ENCODE data around the gene PIANP. TPM values are rescaled to one million over a fixed set of nuclear protein-coding genes. Genes with fewer than 3 reads are reported as not detected.

PIANP gene
- total and polyA plus RNA-seq, 10 of the 15 experiments (the other 5 are each of a cell fraction or from before 2014, with no cell fraction given) = 0.08 to 0.12 (median 0.08) TPM; not detected in 7

DNA sequence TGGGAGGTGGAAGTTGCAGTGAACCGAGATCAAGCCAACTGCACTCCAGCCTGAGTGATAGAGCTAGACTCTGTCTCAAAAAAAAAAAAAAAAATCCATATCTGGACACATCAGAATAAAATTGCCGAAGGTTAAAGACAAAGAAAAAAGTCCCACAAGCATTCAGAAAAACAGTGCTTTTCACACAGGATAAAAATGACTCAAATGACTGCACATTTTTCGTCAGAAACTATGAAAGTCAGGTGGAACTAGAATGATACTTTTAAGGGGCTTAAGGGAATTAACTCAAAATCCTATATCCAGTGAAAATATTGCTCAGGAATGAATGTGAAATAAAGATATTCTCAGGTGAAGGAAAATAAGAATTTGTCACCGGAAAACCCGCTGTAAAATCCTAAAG lies 36.1 kb upstream of the PIANP start:
- DNase-seq (ENCODE audit: low read depth, low spot score) (no peak), ATAC-seq (no peak), FAIRE-seq (no peak)
- no peaks in the 10 kb centered on the region for H3K79me2 ChIP-seq (ENCODE audit: control insufficient read depth, insufficient read depth, low read length)
- no peaks in the 10 kb centered on the region for H3K9me3 ChIP-seq (replicated peaks; ENCODE audit: control insufficient read depth, insufficient read depth, low read length)
- SMC1A ChIA-PET (ENCODE audit: uncharacterized antibody, unreplicated experiment) = interaction anchor here (0.7 to 1.2 kb wide), 4 partner anchors 8 to 186 kb away, joined by 3 read pairs; no protein-coding TSS in a partner anchor
- no peak overlapping the region for H2AFZ ChIP-seq (ENCODE audit: control insufficient read depth, low read depth, low read length)
- 82% methylated on average over 5 of the region's 5 CpGs for WGBS (ENCODE audit: insufficient coverage, insufficient replicate concordance, low lambda C conversion rate, missing lambda C conversion rate)
- POLR2A ChIA-PET = interaction anchor here (2.1 kb wide), 1 partner anchor 16 kb away, joined by 6 read pairs; the partner anchor contains the start of gene MLF2
- H3K4me2 ChIP-seq (ENCODE audit: control insufficient read depth, insufficient read depth) = no peak overlapping the region
- no peaks in the 10 kb centered on the region for H3K36me3 ChIP-seq (ENCODE audit: control insufficient read depth in 2 of 2, insufficient read depth in 2 of 2, low read length in 1 of 2)
- RAD21 ChIA-PET (ENCODE audit: unreplicated experiment) = interaction anchor here (1.7 kb wide), 1 partner anchor 16 kb away, joined by 6 read pairs; the partner anchor contains the start of gene MLF2
- H3K9ac ChIP-seq (ENCODE audit: control insufficient read depth, insufficient read depth, low read length) = no peak overlapping the region
- BruUV-seq (replicated peaks) = no TSS peak
- H3K27me3 ChIP-seq (replicated peaks in 1 of 2; ENCODE audit: control insufficient read depth in 2 of 2, insufficient read depth in 2 of 2, low read length in 1 of 2) = no peaks in the 10 kb centered on the region
- in situ Hi-C loops (cut with MboI) (no loop called here), intact Hi-C loops (cut with micrococcal nuclease; ENCODE audit: unreplicated experiment) (loop anchor here (5.0 kb wide), 2 partner anchors 41 to 91 kb away; partner anchors contain the start of gene P3H3)
- no peak overlapping the region for H3K27ac ChIP-seq (ENCODE audit: control insufficient read depth, insufficient read depth)
- CTCF ChIA-PET = interaction anchor here (0.6 to 4.7 kb wide), 10 partner anchors 9 to 98 kb away, joined by 3 to 23 read pairs (median 4); partner anchors contain the start of genes COPS7A and MLF2
- H3K4me1 ChIP-seq (ENCODE audit: control insufficient read depth, insufficient read depth, low read length) = peaks cover 5% of the 10 kb centered on the region; the same call in 1 of the 2 replicates
- H4K20me1 ChIP-seq (ENCODE audit: control insufficient read depth, insufficient read depth) = no peaks in the 10 kb centered on the region
- TF ChIP-seq YBX1 (IDR thresholded peaks at IDR 0.05) (no peak), CTCF (IDR thresholded peaks at IDR 0.05 in 2 of 3, conservative IDR thresholded peaks at IDR 0.05 in 1 of 3; ENCODE audit: control insufficient read depth in 2 of 3, extremely low read depth in 1 of 3, insufficient read depth in 1 of 3, low read depth in 3 of 3, low read length in 3 of 3) (no peak), MEF2B (IDR thresholded peaks at IDR 0.05; ENCODE audit: partially characterized antibody, poor library complexity, severe bottlenecking) (no peak), MAX (IDR thresholded peaks at IDR 0.05; ENCODE audit: low read depth, low read length) (no peak), E2F8 (IDR thresholded peaks at IDR 0.05; ENCODE audit: low read depth, partially characterized antibody) (no peak), HDGF (IDR thresholded peaks at IDR 0.05) (no peak), SP1 (IDR thresholded peaks at IDR 0.05; ENCODE audit: low read depth, low read length) (no peak), ZNF274 (IDR thresholded peaks at IDR 0.05; ENCODE audit: insufficient read depth, insufficient read length) (no peak), POLR2AphosphoS2 (IDR thresholded peaks at IDR 0.05; ENCODE audit: low read depth, low read length) (no peak), BACH1 (IDR thresholded peaks at IDR 0.05; ENCODE audit: borderline replicate concordance) (no peak), HCFC1 (IDR thresholded peaks at IDR 0.05; ENCODE audit: low read length) (no peak), MXI1 (IDR thresholded peaks at IDR 0.05; ENCODE audit: low read depth, low read length) (no peak)
- no peak overlapping the region for H3K4me3 ChIP-seq
